KBM-7 (cell line): ENCODE results near the gene TAF12.

ENCODE experiments used
- DNase-seq: peaks from one replicate; pipeline ENCODE4 v3.0.0-alpha.2; 2015
- in situ Hi-C: fragments of 300-500 bp; cut with MboI; formaldehyde crosslinking; loops from 2 replicates; pipeline ENCODE4 v1.14.3; 2020; ENCODE audit warnings: low sequenced_read_pairs, low pct_unique_long_range_greater_than_20kb, mixed read lengths

TAF12 gene

GRCh38 chr1:28560886-28561285, 82.0 kb downstream of the TAF12 start:
- in situ Hi-C loops, result no loop called here

More at GRCh38 chr1:28560886-28561285, 82.0 kb downstream of the TAF12 start:
- no peak for DNase-seq
